Parathyroid adenoma (tissue), 2 donors: Measurements from ENCODE around the gene ZC3H15.

Source experiments
- H2AFZ ChIP-seq: fragments of 300-600 bp; sonication (generic); one replicate; pipeline ENCODE4 v1.7.0; 2017; ENCODE audit warnings: antibody characterized with exemption, mild to moderate bottlenecking
- H3K27ac ChIP-seq: fragments of 300-600 bp; sonication (generic); one replicate; pipeline ENCODE4 v1.7.0; 2017
- H3K27me3 ChIP-seq: fragments of 300-600 bp; sonication (generic); one replicate; pipeline ENCODE4 v1.7.0; 2017; ENCODE audit warnings: low read length; ENCODE audit not compliant: control insufficient read depth, insufficient read depth
- H3K36me3 ChIP-seq: fragments of 300-600 bp; sonication (generic); one replicate; pipeline ENCODE4 v1.7.0; 2017; ENCODE audit warnings: low read length; ENCODE audit not compliant: control insufficient read depth, insufficient read depth
- H3K4me1 ChIP-seq: fragments of 300-600 bp; sonication (generic); one replicate; pipeline ENCODE4 v1.7.0; 2017; ENCODE audit warnings: control low read depth
- H3K4me2 ChIP-seq: fragments of 300-600 bp; sonication (generic); one replicate; pipeline ENCODE4 v1.7.0; 2017; ENCODE audit warnings: low read length
- H3K4me3 ChIP-seq: fragments of 300-600 bp; sonication (generic); one replicate; pipeline ENCODE4 v1.7.0; 2017; ENCODE audit warnings: low read depth, low read length
- H3K79me2 ChIP-seq: fragments of 300-600 bp; sonication (generic); one replicate; pipeline ENCODE4 v1.7.0; 2017; ENCODE audit warnings: control low read depth
- H3K9ac ChIP-seq: fragments of 300-600 bp; sonication (generic); one replicate; pipeline ENCODE4 v1.7.0; 2017; ENCODE audit warnings: mild to moderate bottlenecking
- H3K9me3 ChIP-seq: fragments of 300-600 bp; sonication (generic); one replicate; pipeline ENCODE4 v1.7.0; 2017; ENCODE audit warnings: low read length; ENCODE audit not compliant: control insufficient read depth
- TF ChIP-seq, protein P1 (sequence below): fragments of 300-600 bp; sonication (generic); IDR thresholded peaks from one replicate; pipeline ENCODE4 v1.7.0; 2017; ENCODE audit warnings: antibody characterized with exemption, mild to moderate bottlenecking
- donor health status: primary hyperparathyroidism.

Gene ZC3H15

DNA sequence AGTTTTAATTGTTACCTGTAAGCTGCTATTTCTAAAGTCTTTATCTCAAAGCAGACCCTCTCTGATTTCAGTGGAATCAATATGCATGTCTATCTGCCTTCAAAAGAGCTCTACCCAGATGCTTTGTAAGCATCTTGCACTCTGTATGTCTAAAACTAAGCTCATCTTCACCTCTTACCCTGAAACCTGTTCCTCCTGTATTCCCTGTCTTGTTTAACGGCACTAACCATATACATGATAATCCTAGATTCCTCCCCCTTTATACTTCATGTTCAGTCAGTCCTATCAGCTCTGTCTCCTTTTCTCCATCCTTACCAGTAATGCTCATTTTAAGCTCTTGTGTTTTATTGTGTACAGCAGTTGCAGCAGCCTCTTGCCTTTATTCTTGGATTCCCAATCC lies 12.8 kb downstream of the ZC3H15 start:
- H3K4me1 ChIP-seq, result peaks cover 3% of the 10 kb centered on the region
- H3K79me2 ChIP-seq, result peaks cover 16% of the 10 kb centered on the region
- TF ChIP-seq, protein P1, sequence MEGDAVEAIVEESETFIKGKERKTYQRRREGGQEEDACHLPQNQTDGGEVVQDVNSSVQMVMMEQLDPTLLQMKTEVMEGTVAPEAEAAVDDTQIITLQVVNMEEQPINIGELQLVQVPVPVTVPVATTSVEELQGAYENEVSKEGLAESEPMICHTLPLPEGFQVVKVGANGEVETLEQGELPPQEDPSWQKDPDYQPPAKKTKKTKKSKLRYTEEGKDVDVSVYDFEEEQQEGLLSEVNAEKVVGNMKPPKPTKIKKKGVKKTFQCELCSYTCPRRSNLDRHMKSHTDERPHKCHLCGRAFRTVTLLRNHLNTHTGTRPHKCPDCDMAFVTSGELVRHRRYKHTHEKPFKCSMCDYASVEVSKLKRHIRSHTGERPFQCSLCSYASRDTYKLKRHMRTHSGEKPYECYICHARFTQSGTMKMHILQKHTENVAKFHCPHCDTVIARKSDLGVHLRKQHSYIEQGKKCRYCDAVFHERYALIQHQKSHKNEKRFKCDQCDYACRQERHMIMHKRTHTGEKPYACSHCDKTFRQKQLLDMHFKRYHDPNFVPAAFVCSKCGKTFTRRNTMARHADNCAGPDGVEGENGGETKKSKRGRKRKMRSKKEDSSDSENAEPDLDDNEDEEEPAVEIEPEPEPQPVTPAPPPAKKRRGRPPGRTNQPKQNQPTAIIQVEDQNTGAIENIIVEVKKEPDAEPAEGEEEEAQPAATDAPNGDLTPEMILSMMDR, result no peak
- H3K27ac ChIP-seq, result no peak overlapping the region
- no peak overlapping the region for H2AFZ ChIP-seq
- H3K27me3 ChIP-seq, result no peaks in the 10 kb centered on the region
- no peak overlapping the region for H3K4me3 ChIP-seq
- no peak overlapping the region for H3K4me2 ChIP-seq
- H3K9ac ChIP-seq, result no peak overlapping the region
- H3K36me3 ChIP-seq, result no peaks in the 10 kb centered on the region
- H3K9me3 ChIP-seq, result no peaks in the 10 kb centered on the region

GRCh38 chr2:186503827-186504606 lies 18.0 kb downstream of the ZC3H15 start:
- TF ChIP-seq, protein P1, result peak; percentile 69
- no peaks in the 10 kb centered on the region for H3K36me3 ChIP-seq

GRCh38 chr2:186508263-186508662 lies 22.2 kb downstream of the ZC3H15 start:
- no peak overlapping the region for H3K9ac ChIP-seq
- no peaks in the 10 kb centered on the region for H3K9me3 ChIP-seq
- no peaks in the 10 kb centered on the region for H3K36me3 ChIP-seq
- H3K27ac ChIP-seq, result no peak overlapping the region
- no peak overlapping the region for H2AFZ ChIP-seq
- no peak overlapping the region for H3K4me3 ChIP-seq
- H3K27me3 ChIP-seq, result no peaks in the 10 kb centered on the region
- TF ChIP-seq, protein P1, result no peak
- H3K4me1 ChIP-seq, result no peaks in the 10 kb centered on the region
- no peak overlapping the region for H3K4me2 ChIP-seq
- no peaks in the 10 kb centered on the region for H3K79me2 ChIP-seq

More at GRCh38 chr2:186503827-186504606, 18.0 kb downstream of the ZC3H15 start:
- H3K9ac ChIP-seq, result no peak overlapping the region
- H3K4me2 ChIP-seq, result no peak overlapping the region
- H3K9me3 ChIP-seq, result no peaks in the 10 kb centered on the region
- H3K79me2 ChIP-seq, result no peaks in the 10 kb centered on the region
- H3K4me1 ChIP-seq, result peaks cover under 1% of the 10 kb centered on the region
- H3K27me3 ChIP-seq, result no peaks in the 10 kb centered on the region
- H3K27ac ChIP-seq, result no peak overlapping the region
- H3K4me3 ChIP-seq, result no peak overlapping the region
- H2AFZ ChIP-seq, result no peak overlapping the region

DNA sequence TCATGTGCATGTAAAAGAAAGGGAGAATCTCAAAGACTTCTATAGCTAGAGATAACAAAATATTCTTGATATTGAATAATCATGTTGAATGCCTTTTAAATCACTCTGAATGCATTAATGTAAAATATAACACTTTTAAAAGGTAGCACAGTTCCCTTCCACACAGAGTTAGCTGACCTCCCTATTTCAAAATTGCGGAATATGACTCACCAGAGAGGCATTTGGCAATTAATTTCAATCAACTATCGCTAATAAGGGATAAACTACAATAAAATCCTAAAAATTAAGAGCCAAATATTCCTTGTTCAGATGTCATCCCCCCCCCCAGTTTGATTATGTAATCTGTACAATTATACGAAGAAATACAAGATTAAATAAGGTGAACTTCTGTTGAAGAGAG lies 29.3 kb downstream of the ZC3H15 start:
- TF ChIP-seq, protein P1, result no peak
- Histone ChIP-seq H3K27ac (no peak overlapping the region), H3K9me3 (no peaks in the 10 kb centered on the region), H3K9ac (no peak overlapping the region), H3K4me1 (no peaks in the 10 kb centered on the region), H3K4me3 (no peak overlapping the region), H3K36me3 (no peaks in the 10 kb centered on the region), H3K27me3 (no peaks in the 10 kb centered on the region), H3K4me2 (no peak overlapping the region), H3K79me2 (no peaks in the 10 kb centered on the region), H2AFZ (no peak overlapping the region)

DNA sequence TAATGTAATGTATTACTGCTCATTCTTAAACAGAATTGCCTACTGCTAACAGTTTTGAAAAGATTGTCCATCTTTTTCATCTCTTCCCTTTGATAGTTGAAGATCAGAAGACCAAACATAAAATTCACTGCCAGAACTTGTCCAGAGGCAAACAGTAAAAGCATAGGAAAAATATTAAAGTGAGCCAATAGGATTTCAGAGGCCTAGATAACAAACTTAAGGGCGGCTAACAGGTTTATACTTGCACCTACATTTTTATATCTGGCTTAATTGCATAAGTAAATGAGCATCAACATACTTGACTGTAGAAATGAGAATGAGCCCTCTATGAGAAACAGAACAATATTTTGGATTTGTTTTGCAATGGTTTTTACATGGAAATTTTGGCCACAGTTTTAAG lies 30.3 kb downstream of the ZC3H15 start:
- Histone ChIP-seq H3K27me3 (no peaks in the 10 kb centered on the region), H3K4me2 (no peak overlapping the region), H2AFZ (no peak overlapping the region), H3K9me3 (no peaks in the 10 kb centered on the region), H3K36me3 (no peaks in the 10 kb centered on the region), H3K4me3 (no peak overlapping the region), H3K79me2 (no peaks in the 10 kb centered on the region), H3K4me1 (no peaks in the 10 kb centered on the region), H3K9ac (no peak overlapping the region), H3K27ac (no peak overlapping the region)
- TF ChIP-seq, protein P1, result no peak
